Peyer's patch (tissue), 4 donors: ENCODE results near the gene KRAS.

ENCODE experiments used
- CTCF ChIP-seq, 6 experiments: fragments of 450-650 bp in 4 of 6; fragments of 200-600 bp in 2 of 6; sonication (generic) in 1 of 6; IDR thresholded peaks; one replicate each; pipeline ENCODE4 v1.5.1; 2017 to 2019; ENCODE audit warnings: antibody characterized with exemption in 6 of 6, mild to moderate bottlenecking in 3 of 6, moderate library complexity in 1 of 6
- POLR2A ChIP-seq, 2 donors: fragments of 450-650 bp; IDR thresholded peaks; one replicate each; pipeline ENCODE4 v1.5.1; 2017; ENCODE audit warnings: antibody characterized with exemption in 2 of 2, mild to moderate bottlenecking in 2 of 2, moderate library complexity in 2 of 2

GRCh38 chr12:25278269-25278668 is 27.5 kb upstream of the KRAS start:
- TF ChIP-seq CTCF (IDR thresholded peaks at IDR 0.05), result no peak
- TF ChIP-seq POLR2A (IDR thresholded peaks at IDR 0.05), result no peak
